ENCODE data around the gene POLR2M.

DNA sequence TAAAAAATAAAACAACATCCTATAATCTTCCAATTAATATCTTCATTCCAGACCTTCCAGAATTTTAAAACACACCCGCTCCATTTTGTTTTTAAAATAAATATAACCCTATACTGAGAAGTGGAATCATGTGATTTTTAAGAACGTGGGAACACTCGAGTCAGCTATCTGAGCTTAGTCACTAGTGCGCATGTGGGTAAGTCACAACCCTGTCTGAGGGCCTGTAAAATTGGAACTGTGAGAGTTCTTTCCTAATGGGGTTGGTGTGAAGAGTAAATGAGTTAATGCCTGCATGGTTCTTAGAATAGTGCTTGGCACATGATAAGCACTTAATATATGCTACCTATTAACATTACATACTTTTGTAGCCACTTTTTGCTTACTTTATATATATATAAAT lies 19.9 kb upstream of the POLR2M start:
- TF ChIP-seq, protein P1, sequence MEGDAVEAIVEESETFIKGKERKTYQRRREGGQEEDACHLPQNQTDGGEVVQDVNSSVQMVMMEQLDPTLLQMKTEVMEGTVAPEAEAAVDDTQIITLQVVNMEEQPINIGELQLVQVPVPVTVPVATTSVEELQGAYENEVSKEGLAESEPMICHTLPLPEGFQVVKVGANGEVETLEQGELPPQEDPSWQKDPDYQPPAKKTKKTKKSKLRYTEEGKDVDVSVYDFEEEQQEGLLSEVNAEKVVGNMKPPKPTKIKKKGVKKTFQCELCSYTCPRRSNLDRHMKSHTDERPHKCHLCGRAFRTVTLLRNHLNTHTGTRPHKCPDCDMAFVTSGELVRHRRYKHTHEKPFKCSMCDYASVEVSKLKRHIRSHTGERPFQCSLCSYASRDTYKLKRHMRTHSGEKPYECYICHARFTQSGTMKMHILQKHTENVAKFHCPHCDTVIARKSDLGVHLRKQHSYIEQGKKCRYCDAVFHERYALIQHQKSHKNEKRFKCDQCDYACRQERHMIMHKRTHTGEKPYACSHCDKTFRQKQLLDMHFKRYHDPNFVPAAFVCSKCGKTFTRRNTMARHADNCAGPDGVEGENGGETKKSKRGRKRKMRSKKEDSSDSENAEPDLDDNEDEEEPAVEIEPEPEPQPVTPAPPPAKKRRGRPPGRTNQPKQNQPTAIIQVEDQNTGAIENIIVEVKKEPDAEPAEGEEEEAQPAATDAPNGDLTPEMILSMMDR (IDR thresholded peaks at IDR 0.05), result no peak
- TF ChIP-seq EZH2phosphoT487 (IDR thresholded peaks at IDR 0.05), result no peak
